HAP-1 (cell line): ENCODE data around the gene GNB1.

Experiments
- DNase-seq, 2 experiments: peaks; one replicate each; pipeline ENCODE4 v3.0.0-alpha.2; 2016 to 2020; ENCODE audit warnings: low spot score in 2 of 2
- H3K27me3 ChIP-seq: fragments of 250-450 bp; sonication (Bioruptor Pico); 2 replicates; pipeline ENCODE4 v1.5.1; 2020; ENCODE audit warnings: low read depth, mild to moderate bottlenecking, moderate library complexity
- H3K36me3 ChIP-seq: fragments of 250-450 bp; sonication (Bioruptor Pico); replicated peaks from 2 replicates; pipeline ENCODE4 v1.5.1; 2020; ENCODE audit warnings: mild to moderate bottlenecking
- H3K4me1 ChIP-seq: fragments of 250-450 bp; sonication (Bioruptor Pico); 2 replicates; pipeline ENCODE4 v1.5.1; 2020; ENCODE audit warnings: mild to moderate bottlenecking
- H3K4me3 ChIP-seq: fragments of 250-450 bp; sonication (Bioruptor Pico); 2 replicates; pipeline ENCODE4 v1.5.1; 2020; ENCODE audit warnings: mild to moderate bottlenecking, moderate library complexity
- H3K9me3 ChIP-seq: fragments of 250-450 bp; sonication (Bioruptor Pico); 2 replicates; pipeline ENCODE4 v1.5.1; 2020; ENCODE audit warnings: mild to moderate bottlenecking, moderate library complexity
- in situ Hi-C: fragments of 300-500 bp; cut with MboI; formaldehyde crosslinking; loops from 3 replicates; pipeline ENCODE4 v1.14.3; 2020; ENCODE audit warnings: low sequenced_read_pairs, inconsistent platforms, mixed read lengths

The GNB1 gene

DNA sequence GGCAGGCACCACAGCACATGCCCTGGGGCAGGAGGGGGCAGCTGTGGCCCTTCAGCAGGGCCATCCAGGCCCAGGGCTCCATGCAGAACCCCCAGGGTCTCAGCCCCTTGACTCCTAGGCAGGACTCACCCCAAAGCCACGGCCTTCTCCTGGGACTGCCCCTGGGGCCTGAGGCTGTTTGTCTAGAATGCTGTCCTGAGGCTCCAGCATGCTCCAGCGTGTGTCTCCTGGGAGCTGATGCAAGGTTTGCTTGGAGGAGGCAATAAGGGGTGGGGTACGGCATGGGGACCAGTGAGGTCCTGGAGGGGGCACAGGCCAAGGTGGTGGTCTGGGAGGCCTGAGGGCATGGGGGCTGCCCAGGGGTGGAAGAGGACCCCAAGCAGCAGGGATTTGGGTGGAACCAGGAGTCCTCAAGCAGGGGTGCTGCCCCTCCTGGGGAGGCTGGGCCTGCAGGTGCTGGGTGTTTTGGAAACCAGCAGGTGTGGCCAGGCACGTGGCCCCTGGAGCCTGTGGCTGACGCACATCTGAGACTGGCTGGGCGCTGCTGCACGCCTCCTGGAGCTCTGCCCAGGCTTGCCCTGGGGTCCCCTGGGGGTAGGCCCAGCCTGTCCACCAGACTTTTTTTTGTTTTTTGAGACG, 16.3 kb upstream of the GNB1 start:
- no peaks in the 10 kb centered on the region for H3K36me3 ChIP-seq
- H3K4me3 ChIP-seq, result no peak overlapping the region
- DNase-seq, result peak in 1 of 2 experiments; percentile 50
- H3K27me3 ChIP-seq, result no peaks in the 10 kb centered on the region
- in situ Hi-C loops, result loop anchor here (10.0 kb wide), 1 partner anchor 122 kb away; no protein-coding TSS in a partner anchor
- H3K9me3 ChIP-seq, result no peaks in the 10 kb centered on the region
- peaks cover 18% of the 10 kb centered on the region for H3K4me1 ChIP-seq

DNA sequence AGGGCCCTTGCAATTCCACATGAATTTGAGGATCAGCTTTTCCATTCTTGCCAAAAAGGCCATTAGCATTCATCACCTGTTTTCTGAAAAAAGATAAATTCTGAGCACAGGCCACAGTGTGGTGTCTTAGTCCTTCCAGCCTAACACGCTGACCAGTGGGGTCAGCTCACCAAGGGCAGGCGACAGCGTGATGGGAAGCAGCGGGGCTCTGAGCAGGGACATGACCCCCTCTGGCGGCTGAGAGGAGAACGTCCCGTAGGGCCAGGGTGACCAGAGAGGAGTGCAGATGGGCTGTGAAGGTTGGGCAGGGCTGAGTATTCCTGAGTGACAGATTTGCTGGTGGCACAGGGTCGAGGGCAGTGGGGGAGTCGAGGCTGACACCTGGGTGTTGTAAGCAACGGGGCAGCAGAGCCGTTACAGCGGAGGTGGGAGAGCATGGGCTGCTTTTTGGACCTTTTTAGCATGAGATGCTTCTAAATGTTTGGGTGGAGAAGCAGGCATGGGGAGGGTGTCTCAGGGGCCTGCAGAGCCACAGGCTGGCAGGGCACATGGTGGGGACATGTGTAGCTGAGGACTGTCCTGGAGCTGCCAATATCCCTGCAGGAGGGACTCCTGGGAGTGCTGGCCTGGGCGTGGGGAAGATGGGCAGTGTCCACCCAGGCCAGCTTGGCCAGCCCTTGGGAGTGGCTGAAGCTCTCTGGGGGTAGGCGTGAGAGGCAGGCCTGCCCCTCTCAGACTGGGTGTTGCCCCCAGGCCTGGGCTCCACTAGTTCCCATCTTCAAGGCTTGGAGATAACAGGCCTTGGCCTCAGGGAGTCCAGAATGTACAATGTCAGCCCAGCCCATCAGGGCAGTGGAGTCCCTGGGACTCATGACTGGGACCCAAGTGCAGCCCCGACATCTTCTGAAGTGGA, 15.6 kb upstream of the GNB1 start:
- DNase-seq, result peak; percentile 76 to 90
- Histone ChIP-seq H3K36me3 (no peaks in the 10 kb centered on the region), H3K9me3 (no peaks in the 10 kb centered on the region), H3K27me3 (no peaks in the 10 kb centered on the region), H3K4me1 (peaks cover 18% of the 10 kb centered on the region), H3K4me3 (no peak overlapping the region)
- in situ Hi-C loops, result loop anchor here (10.0 kb wide), 1 partner anchor 122 kb away; no protein-coding TSS in a partner anchor

DNA sequence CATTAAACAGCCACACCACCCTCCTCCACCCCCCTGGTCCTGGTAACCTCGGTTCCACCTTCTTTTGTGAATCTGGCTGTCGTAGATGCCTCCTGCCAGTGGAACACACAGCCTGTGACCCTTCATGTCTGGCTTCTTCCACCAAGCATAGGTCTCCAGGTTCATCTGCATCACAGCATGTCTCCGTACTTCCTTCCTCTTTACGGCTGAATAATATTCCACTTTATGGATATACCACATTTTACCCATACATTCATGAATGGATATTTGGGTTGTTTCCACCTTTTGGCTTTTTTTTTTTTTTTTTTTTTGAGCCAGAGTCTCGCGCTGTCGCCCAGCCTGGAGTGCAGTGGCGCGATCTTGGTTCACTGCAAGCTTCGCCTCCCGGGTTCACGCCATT, 12.3 kb upstream of the GNB1 start:
- H3K36me3 ChIP-seq, result no peaks in the 10 kb centered on the region
- no peak for DNase-seq
- H3K9me3 ChIP-seq, result no peaks in the 10 kb centered on the region
- no peaks in the 10 kb centered on the region for H3K27me3 ChIP-seq
- H3K4me3 ChIP-seq, result no peak overlapping the region
- peaks cover 8% of the 10 kb centered on the region for H3K4me1 ChIP-seq
- in situ Hi-C loops, result loop anchor here (10.0 kb wide), 1 partner anchor 118 kb away; no protein-coding TSS in a partner anchor

DNA sequence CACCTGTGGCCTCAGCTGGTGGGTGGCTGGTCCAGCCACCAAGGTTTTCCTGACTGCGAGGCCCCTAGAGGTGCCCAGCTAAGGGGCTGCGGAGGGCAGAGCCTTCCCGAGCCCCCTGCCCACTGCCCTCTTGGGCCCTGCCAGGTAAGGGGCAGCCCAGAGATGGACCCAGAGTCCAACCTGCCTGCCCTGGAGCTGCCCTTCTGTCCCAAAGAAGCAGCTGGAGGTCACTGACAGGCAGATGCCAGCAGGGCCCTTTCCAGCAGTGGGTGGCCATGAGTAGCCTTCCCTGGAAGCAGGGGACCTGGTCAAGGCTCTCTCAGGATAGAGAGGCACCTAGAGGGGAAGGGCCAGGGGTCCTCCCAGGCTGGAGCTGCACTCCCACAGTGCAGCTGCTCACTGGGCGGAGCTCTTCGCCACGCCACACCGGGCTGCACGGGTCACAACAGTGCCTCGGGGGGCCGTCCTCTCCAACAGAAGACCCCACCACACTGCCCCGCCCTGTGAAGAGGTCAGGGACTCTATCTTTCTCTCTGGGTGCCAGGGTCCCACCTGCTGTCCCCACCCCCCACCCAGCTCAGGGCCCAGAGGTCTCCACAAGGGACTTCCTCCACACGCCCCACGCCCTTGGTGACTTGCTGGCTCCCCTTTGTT, 10.9 kb upstream of the GNB1 start:
- Histone ChIP-seq H3K4me3 (no peak overlapping the region), H3K27me3 (no peaks in the 10 kb centered on the region), H3K36me3 (no peaks in the 10 kb centered on the region), H3K4me1 (peaks cover 4% of the 10 kb centered on the region), H3K9me3 (no peaks in the 10 kb centered on the region)
- in situ Hi-C loops, result loop anchor here (10.0 kb wide), 1 partner anchor 117 kb away; no protein-coding TSS in a partner anchor
- no peak for DNase-seq

DNA sequence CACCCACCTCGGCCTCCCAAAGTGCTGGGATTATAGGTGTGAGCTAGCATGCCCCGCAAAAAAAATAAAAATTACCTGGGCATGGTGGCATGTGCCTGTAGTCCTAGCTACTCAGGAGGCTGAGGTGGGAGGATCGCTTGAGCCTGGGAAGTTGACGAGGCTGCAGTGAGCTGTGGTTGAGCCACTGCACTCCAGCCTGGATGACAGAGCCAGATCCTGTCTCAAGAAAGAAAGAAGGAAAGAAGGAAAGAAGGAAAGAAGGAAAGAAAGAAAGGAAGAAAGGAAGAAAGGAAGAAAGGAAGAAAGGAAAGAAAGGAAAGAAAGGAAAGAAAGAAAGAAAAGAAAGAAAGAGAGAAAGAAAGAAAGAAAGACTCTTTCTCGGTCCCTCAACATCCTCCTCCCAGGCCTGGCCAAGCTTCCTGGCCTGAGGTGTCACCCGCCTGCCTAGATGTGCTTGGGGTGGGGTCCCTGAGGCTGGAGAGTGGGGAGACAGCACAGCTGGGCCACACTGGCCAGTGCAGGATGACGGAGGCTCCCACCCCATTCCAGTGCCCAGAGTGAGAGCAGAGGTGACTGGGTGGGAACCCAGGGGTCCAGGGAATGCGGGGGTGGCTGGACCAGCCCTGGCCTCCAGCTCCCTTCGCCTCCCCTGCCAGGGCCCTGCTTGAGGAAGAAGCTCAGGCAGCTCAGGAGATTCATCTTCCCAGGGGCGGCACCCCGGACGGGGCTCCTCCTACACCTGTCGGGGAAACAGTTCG, 10.2 kb upstream of the GNB1 start:
- no peaks in the 10 kb centered on the region for H3K36me3 ChIP-seq
- in situ Hi-C loops, result loop anchor here (10.0 kb wide), 1 partner anchor 116 kb away; no protein-coding TSS in a partner anchor
- no peaks in the 10 kb centered on the region for H3K9me3 ChIP-seq
- no peaks in the 10 kb centered on the region for H3K27me3 ChIP-seq
- H3K4me1 ChIP-seq, result peaks cover 3% of the 10 kb centered on the region
- H3K4me3 ChIP-seq, result no peak overlapping the region
- DNase-seq, result no peak

DNA sequence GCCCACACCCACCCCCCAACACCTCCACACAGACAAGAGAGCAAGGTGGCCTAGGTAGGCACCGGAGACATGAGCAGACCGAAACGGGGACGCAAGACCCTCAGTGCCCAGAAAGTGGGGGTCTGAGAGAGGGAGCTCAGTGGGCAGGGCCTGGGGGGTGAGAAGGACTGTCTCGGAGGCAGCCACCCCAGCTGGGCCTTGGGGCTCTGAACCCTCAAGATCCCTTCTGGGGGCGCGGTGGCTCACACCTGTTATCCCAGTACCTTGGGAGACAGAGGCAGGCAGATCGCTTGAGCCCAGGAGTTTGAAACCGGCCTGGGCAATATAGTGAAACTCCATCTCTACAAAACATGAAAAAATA, 9.1 kb upstream of the GNB1 start:
- H3K4me3 ChIP-seq, result no peak overlapping the region
- no peaks in the 10 kb centered on the region for H3K27me3 ChIP-seq
- DNase-seq, result no peak
- H3K9me3 ChIP-seq, result no peaks in the 10 kb centered on the region
- H3K36me3 ChIP-seq, result no peaks in the 10 kb centered on the region
- in situ Hi-C loops, result loop anchor here (10.0 kb wide), 1 partner anchor 115 kb away; no protein-coding TSS in a partner anchor
- no peaks in the 10 kb centered on the region; the same call in 1 of the 2 replicates for H3K4me1 ChIP-seq

DNA sequence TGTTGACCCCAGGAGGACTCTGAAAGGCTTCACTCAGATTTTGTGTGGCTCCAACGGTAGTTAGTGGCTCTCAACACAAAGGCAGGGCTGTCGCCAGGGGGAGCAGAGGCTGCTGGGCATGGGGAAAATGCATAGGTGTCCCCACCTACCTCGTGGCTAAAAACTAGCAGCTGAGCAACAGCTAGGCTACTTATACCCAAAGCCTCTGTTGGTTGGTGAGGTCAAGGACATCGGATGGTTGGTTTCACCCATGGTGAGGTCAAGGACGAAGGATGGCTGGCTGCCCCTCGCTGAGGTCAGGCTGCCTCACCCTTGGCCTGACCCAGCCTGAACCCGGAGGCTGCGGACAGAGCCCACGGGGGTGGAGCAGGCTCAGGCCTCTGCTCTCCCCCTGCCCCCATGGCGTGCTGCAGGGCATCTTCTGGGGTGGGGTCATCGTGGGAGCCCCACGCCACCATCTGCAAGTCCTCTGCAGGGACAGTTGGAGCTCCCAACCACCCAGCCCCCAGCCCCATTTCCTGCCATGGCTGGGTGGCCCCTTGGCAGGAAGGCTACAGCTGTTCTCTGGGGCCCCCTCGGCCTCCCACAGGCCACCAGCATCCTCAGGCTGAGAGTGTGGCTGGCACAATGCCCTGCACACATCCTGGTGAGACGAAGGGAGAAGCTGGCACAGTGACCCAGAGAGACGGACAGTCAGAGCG, 8.5 kb upstream of the GNB1 start:
- Histone ChIP-seq H3K27me3 (no peaks in the 10 kb centered on the region), H3K4me1 (no peaks in the 10 kb centered on the region; the same call in 1 of the 2 replicates), H3K4me3 (no peak overlapping the region), H3K9me3 (no peaks in the 10 kb centered on the region), H3K36me3 (no peaks in the 10 kb centered on the region)
- in situ Hi-C loops, result no loop called here
- DNase-seq, result no peak

DNA sequence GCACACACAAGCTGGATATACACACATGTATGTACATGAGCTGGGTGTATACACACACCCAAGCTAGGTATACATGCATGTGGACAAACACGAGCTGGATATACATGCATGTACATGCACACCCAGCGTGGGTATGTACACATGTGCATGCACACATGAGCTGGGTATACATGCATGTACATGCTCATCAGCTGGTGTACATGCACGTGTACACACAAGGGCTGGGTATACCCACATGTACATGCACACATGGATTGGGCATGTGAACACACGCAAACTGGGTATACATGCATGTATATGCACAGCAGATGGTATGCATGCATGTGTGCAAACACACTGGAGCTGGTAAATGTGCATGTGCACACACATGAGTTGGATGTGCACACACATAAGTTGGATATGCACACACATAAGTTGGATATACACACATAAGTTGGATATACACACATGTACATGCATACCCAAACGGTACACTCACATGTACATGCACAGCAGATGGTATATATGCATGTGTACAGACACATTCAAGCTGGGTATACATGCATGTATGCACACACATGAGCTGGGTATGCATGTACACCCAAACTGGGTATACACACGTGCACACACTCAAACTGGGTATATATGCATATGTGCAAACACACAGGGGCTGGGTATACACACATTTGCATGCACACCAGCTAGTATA, 7.5 kb upstream of the GNB1 start:
- in situ Hi-C loops, result no loop called here
- no peaks in the 10 kb centered on the region for H3K9me3 ChIP-seq
- H3K4me3 ChIP-seq, result no peak overlapping the region
- no peaks in the 10 kb centered on the region for H3K36me3 ChIP-seq
- no peaks in the 10 kb centered on the region for H3K27me3 ChIP-seq
- no peaks in the 10 kb centered on the region; the same call in 1 of the 2 replicates for H3K4me1 ChIP-seq
- DNase-seq, result no peak

DNA sequence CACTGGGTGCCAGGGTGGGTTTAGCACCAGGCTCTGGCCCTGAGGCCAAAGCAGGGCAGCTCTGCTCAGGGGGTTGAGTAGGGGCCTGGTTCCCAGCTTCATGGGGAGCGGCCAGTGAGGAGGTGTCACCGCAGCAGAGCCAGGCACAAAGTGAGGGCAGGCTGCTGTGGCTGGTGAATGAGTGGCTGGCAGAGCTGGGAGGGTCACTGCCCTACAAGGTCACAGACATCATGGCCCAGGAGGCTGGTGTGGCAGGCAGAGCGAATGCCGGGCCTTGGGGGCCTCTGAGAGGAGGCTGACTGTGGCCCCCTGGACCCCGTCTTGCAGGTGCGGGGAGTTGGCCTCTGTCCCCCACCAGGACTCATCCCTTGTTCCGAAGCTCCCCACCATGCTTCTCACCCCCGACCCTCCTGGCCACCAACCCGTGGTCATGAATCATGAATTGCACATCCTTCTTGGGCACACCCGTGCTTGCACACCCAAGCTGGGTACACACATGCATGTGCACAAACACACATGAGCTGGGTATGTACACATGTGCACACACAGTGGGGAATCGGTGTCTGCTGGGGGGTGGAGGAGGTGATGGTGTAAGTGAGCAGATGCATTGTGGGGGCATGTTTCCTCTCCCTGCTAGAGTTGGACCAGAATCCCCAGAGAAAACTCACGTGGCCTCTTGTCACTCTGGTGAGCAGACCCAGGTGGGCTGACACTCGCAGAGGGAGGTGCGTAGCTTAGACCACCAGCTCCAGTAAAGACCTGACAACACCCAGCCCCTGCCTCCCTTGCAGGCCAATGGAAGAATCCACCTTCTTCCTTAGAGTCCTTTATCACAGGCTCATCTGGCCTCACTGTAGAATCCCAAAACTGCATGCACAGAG, 4.8 kb upstream of the GNB1 start:
- H3K9me3 ChIP-seq, result no peaks in the 10 kb centered on the region

DNA sequence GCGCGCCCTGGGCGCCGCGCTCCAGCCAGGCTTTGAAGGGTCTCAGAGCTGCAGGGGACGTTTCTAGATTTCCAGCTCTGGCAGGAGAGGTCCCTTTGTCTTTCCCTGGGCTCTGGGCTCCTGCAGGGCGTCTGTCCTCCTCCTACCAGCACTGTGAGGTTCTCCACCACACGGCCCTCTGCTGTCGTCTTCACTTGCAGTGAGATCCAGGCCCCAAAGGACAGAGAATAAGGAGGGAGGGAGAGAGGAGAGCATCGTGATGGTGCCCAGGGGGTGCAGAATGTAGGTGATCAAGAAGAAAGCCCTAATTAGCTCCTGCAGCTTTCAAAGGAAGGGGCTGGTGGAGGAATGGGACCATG, 4.2 kb upstream of the GNB1 start:
- in situ Hi-C loops, result no loop called here
- no peak for DNase-seq
- Histone ChIP-seq H3K36me3 (peaks cover 1% of the 10 kb centered on the region), H3K4me1 (peaks cover 7% of the 10 kb centered on the region), H3K9me3 (no peaks in the 10 kb centered on the region), H3K4me3 (no peak overlapping the region), H3K27me3 (no peaks in the 10 kb centered on the region)

More for the DNA sequence above, 4.8 kb upstream of the GNB1 start:
- Histone ChIP-seq H3K4me1 (peaks cover 7% of the 10 kb centered on the region), H3K36me3 (no peaks in the 10 kb centered on the region; the same call in 1 of the 2 replicates), H3K4me3 (no peak overlapping the region), H3K27me3 (no peaks in the 10 kb centered on the region)
- in situ Hi-C loops, result no loop called here
- no peak for DNase-seq

DNA sequence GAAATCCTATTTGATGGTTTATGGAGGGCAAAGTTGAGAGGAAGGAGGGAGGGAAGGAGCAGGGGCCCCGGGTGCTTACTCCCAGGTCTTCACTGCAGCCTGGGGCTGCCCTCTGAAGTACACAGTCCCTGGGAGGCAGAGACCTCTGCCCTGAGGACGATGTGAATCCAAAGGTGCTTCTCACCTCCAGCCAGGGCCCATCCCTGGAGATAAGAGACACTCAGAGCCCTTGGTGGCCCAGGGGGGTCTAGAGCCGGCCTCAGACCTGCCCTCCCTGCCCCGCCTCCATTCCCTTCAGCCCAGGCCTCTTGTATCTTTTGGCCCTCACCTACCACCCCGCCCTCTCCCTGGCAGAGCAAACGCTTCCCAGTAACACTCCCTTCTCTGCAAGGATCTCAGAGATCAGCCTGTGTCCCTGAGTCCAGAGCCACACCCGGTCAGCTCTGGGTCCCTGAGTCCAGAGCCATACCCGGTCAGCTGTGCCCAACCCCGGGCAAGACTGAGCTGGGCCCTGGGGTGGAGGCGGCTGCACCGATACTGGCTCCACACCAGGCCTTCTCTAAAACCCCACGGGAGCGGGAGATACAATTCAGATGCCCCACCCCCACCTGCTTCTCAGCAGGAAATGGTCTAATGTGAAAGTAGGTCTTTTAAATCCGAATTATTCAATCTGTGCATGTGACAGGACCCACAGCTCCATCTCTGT, 3.6 kb upstream of the GNB1 start:
- H3K4me3 ChIP-seq, result no peak overlapping the region
- H3K36me3 ChIP-seq, result peaks cover 4% of the 10 kb centered on the region
- peaks cover 7% of the 10 kb centered on the region for H3K4me1 ChIP-seq
- no peaks in the 10 kb centered on the region for H3K9me3 ChIP-seq
- in situ Hi-C loops, result no loop called here
- no peak for DNase-seq
- no peaks in the 10 kb centered on the region for H3K27me3 ChIP-seq
